HG02943 (cell line): ENCODE results near the gene OLFML2A.

Source experiments
- ATAC-seq: cut with Tn5 transposase; IDR thresholded peaks from one replicate; pipeline ENCODE4 v1.9.1; 2021; ENCODE audit warnings: mild to moderate bottlenecking, low read depth, moderate library complexity; ENCODE audit not compliant: unreplicated experiment

Gene OLFML2A

GRCh38 chr9:124774129-124774978 lies 2.6 kb upstream of the OLFML2A start:
- ATAC-seq: no peak

GRCh38 chr9:124776618-124776953 lies 347 bp upstream of the OLFML2A start:
- ATAC-seq: no peak

GRCh38 chr9:124778575-124779367 lies 1.8 kb downstream of the OLFML2A start:
- no peak for ATAC-seq

- no peak for ATAC-seq
Observed at GRCh38 chr9:124779368-124780059, 2.6 kb downstream of the OLFML2A start.

GRCh38 chr9:124780060-124780756 lies 3.3 kb downstream of the OLFML2A start:
- no peak for ATAC-seq

GRCh38 chr9:124780757-124781151 lies 3.8 kb downstream of the OLFML2A start:
- ATAC-seq: no peak

- ATAC-seq: no peak
Observed at GRCh38 chr9:124781967-124782660, 5.2 kb downstream of the OLFML2A start.

GRCh38 chr9:124782661-124783574 lies 6.0 kb downstream of the OLFML2A start:
- ATAC-seq: no peak

GRCh38 chr9:124783830-124784229 lies 6.9 kb downstream of the OLFML2A start:
- ATAC-seq: no peak

GRCh38 chr9:124784509-124784908 lies 7.6 kb downstream of the OLFML2A start:
- ATAC-seq: no peak

- no peak for ATAC-seq
Observed at GRCh38 chr9:124786881-124787573, 10.1 kb downstream of the OLFML2A start.

- ATAC-seq: no peak
Observed at GRCh38 chr9:124788542-124789217, 11.7 kb downstream of the OLFML2A start.

- no peak for ATAC-seq
Observed at GRCh38 chr9:124789531-124789930, 12.6 kb downstream of the OLFML2A start.

GRCh38 chr9:124790301-124790700 lies 13.4 kb downstream of the OLFML2A start:
- no peak for ATAC-seq

GRCh38 chr9:124790801-124791505 lies 14.0 kb downstream of the OLFML2A start:
- no peak for ATAC-seq

GRCh38 chr9:124792257-124793014 lies 15.5 kb downstream of the OLFML2A start:
- no peak for ATAC-seq
